Endometrial microvascular endothelial cells (primary cell): ENCODE results near the gene WASF3. TPM values are rescaled to one million over a fixed set of nuclear protein-coding genes. Genes with fewer than 3 reads are reported as not detected.

ENCODE experiments used
- in situ Hi-C: cut with HindIII; loops from 2 replicates; pipeline ENCODE4 v1.10.0; 2017; ENCODE audit warnings: low sequenced_read_pairs, low pct_unique_long_range_greater_than_20kb; ENCODE audit errors: inconsistent ontology term
- total RNA-seq: library from RNA; depleted of rRNA; stranded (reverse); fragments of >200 nt; gene quantifications from one replicate; pipeline ENCODE4 v1.2.3, GENCODE V29; 2015; ENCODE audit errors: inconsistent ontology term

WASF3 gene
- total RNA-seq, 1 donor from 2014 or later: 1.1 TPM

DNA sequence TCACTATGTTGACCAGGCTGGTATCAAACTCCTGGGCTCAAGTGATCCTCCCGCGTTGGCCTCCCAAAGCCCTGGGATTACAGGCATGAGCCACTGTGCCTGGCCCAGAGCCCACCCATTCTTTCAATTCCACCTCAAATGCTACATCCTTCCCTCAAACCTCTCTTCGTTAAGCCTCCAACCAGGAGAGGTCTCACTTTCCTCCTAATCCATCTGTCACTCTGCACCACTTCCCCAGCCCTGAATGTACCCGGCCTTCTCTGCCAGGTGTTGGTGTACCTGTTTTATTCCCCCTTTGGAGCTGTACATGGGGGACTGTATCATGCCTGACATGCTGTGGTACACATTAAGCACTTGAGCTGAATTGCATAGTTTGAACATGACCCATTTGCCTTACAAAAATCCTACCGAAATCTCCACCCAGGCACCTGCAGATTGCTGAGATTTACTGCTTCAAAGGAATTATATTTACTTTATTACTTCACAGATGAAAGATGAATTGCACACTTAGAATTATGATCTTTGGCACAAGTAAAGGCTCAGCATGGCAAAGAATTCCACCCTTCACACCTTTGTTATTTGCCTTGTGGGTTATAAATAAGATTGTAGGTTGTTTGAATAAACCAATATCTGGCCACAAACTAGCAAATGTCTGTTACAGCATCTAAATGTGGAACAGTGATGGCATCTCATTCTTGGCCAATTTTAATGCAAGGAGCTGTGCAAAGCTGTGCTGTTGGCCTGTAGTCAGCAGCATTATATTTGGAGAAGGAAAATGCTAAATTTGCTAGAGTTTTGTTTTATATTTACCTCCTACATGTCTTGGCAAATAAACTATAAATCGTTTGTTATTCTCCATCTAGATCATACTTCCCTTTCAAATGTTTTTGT is 15.6 kb upstream of the WASF3 start:
- in situ Hi-C loops: no loop called here

DNA sequence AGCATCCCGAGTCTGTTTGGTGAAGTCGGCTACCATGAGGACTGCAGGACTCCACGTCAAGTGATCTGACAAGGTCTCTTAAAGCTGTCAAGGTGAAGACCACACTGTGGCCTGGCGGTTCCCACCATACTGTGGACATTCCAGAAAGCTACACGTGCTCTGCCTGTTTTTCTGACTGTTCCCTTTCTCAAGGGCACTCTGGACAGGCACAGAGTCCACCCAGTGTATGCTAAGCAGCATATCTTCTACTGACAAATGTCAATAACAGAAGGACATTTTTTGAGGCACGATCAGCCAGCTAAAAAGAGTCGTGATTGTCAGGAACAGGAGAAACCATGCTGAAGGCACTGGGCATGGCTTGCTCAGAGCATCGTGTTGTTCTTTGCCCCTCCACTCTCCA is 12.8 kb upstream of the WASF3 start:
- in situ Hi-C loops: no loop called here

DNA sequence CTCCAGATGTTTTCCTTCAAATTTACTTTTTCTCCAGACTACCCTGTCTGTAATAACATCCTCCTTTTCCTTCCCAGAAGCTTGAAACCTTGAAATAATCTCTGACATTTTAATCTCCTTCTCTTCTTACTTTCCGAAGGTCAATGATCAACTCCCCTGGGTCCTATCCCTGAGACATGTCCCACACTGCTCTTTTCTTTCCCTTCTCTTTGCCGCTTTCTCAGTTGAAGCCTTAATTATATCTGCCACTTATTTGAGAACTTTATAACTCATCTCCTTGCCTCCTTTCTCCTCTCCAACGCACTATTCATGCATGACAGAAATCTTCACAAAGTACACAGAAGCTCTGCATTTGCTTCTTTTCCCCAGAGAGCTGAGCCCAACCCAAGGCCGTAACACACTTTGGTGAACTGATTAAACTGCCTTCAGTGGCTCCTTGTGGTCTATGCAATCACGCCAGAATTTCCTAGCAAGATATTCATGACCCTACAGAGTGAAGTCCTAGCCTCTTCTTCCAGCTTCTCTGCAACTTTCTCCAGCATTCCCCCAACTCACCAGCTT is 9.2 kb upstream of the WASF3 start:
- in situ Hi-C loops: no loop called here

DNA sequence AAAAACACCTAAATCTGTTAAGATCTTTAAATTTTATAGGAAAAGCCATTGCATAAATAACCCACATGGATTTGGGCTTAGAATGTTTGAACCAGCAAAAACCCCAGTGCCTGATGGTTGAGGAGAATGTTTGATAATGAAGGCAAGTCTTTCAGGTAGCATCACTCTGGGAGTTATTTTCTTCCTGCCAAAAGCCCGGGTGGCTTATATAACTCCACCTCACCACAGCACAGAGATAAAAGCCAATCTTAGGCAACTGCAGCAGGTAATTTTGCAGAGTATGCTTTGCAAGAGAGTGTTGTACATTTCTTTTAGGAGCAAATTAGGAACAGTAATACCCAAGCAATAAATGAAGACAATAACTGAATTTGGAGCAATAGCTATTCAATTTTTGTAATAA is 7.8 kb upstream of the WASF3 start:
- in situ Hi-C loops: no loop called here

DNA sequence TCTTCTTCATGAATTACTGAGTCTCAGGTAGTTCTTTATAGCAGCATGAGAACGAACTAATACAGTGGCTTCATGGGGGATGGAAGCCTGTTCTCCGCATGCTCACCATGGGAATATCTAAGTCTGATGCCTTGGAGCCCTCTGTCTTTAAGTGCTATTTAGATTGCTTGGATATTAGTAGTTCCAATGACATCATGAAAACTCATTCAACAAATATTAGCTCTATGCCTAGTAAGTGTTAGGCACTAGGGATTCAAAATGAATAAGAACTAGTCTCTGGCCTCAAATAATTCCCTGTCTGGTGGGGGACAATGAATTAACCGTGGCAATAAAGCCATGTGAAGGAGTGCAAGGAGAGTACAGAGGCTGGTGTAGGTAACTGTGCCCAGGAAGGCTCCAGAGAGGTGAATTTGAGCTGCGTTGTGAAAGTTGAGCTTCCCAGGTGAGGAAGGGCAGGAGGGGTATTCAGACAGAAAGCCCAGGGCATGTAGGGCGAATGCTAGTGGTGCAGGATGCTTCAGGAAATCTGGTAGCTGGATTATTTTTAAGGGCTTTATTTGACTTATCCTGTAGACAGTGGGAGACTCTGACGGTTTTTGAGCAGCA is 6.1 kb upstream of the WASF3 start:
- in situ Hi-C loops: no loop called here

DNA sequence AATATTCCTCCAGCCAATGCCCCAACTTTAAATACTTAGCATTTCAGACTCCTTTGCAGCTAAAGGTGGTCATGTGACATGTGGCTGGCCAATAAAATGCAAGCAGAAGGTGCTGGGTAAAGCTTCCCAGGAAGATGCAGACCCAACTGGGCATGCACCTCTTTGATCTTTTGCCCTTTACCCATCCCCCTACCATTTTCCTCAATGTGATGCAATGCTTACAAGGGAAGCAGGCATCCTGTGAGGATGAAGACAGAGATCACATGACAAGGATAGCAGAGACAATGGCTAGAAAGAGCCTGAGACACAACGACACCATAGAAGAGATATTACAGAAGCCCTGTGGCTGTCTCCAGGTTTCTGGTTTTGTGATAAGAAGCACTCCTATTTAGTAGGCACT is 2.1 kb upstream of the WASF3 start:
- in situ Hi-C loops: no loop called here

DNA sequence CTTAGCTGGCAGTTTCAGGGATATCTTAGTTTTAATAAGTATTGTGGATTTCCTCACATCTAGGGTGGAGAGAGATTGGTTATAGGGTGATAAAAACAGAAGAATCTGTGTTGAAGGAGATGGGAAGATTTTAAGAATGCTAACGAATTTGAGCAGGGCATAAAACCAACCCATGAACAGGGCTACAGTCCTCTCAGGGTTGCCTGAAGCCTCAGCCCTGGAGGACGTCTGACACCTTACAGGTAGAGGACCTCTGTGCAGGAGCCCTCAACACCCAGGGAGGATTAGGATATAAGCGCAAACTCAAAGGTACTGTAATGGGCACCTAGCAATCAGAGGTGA is 461 bp upstream of the WASF3 start:
- in situ Hi-C loops: no loop called here

DNA sequence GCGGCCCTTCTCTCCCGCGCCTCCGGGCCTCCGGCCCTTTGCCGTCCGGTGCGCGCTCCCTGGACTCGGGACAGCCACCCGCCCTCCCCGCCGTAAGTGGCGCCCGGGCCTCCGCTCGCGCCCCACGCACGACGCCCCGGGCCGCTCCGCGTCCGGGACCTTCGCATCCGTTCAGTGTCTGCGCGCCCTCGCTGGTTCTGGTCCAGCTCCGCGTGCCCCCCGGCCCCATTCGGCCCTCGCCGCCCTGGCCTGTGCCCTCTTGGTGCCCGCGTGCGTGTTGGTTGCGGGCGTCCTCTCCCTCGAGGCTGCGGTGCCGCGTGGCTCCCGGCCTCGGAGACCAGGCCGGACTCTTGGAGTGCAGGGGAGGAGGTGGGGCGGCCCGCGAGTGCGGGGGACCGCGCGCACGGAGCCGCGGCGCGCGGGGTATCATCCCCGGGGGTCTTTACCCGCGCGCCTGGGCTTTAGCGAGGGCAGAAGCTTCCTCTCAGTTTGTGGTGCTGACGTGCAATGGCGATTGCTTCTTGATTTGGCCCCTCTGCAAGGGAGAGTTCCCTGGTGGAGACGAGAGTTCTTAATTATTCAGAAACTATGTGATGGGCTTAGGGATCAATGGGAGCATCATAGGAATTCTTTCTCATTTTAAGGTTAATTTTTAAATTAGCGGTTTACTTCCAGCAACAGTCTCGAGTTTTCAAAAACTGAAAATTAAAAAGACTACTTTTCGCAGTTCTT is 757 bp downstream of the WASF3 start:
- in situ Hi-C loops: no loop called here

DNA sequence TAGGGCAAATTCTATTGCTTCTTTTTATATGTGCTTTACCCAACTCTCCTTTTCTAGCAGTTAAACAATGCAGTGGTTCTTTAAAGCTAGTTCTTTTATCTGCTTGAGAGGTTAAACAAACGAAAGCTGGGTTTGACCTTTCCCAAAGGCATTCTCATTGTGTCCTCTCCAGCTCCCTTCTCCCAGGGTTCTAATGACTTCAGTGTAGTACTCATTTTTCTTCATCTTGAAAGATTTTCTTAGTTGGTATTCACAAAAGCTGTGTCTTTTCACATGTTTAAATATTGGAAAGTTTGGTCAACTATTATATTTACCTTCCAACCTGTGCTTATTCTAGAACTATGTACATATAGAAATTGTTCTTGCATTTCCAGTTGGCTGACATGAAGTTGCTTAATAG is 1.5 kb downstream of the WASF3 start:
- in situ Hi-C loops: no loop called here

DNA sequence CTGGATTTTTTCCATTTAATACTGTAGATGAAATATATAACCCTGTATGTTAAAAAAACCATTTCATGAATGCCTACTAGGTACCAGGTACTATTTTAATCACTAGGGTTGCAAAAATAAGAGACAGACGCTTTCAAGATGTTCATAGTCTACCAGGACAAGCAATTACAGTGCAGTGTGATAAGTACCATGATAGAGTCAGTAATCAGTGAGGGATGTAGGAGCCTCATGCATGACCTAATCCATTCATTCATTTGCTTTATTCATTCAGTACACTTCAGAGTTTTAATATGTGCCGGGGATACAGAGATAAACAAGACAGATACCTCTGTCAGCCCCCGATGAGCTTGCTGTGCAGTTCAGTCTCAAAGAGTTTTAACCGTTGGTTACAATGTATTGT is 3.0 kb downstream of the WASF3 start:
- in situ Hi-C loops: no loop called here

DNA sequence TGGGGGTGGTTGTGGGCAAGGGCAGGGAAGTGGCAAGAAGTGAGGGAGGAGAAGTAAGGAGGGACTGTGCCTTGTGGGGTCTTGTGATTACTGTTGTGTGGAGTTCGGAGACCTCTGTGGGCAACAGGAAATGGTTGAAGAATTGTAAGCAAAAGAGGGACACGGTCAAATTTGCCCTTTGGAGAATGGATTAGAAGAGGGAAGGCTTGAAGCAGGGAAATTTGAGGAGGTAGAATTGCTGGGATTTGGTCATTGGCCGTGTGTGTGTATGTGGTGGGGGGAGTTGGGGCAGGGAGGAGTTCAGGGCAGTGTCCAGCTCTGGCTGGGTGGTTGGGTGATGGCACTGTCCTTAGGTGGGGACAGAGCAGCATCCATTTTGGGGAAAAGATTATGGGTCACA is 3.6 kb downstream of the WASF3 start:
- in situ Hi-C loops: no loop called here

DNA sequence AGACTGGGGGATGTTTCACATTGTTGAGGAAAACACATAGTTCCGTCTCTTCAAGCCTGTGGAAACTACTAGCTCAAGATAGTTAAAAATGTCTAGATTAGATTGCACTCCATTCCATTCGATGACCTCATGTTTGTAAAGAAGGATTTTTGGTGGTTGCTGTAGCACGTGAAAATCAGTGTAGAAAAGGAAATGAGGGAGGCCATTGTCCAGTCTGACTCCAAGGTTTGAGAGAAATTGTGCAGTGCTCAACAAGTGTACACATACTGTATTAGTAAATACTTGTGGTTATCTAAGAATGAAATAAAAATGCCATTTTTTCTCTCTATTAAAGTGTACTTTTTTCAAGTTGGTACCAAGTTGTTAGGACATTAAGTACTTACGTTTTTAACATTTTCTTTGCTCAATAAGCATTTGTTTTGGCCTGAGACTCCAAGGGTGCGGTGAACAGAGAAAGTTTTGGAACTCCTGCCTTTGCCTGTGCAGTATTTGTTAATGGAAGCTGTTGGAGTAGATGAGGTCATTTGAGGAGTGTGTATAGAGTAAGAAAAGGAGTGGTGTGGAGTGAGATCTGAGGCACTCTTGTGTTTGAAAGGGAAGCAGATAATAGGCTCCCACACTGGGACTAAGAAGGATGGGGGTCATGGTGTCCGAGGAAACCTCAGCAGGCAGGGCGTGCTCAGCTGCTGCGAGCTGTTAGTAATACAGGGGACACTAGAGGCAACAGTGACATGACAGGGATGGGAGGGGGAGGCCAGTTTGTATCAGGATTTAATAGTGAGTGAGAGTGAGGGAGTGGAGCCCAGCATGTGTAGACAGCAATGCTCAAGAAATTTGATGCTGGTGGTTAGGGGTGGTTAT is 4.4 kb downstream of the WASF3 start:
- in situ Hi-C loops: no loop called here

DNA sequence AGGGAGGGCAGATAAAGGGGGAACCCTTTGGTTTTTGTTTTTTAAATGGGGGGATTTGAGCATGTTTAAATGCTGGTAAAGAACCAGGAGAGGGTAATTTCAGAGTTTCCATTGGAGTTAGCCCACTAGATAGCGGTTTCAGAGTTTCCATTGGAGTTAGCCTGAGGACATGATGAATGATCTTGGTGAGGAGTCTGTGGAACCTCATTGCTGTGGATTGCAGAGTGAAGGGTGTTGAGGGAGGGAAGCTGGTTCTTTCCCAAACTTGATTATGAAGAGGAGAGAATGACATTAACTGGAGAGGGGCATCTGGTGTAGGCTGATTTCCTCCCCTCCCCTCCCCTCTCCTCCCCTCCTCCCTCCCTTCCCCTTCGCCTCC is 5.0 kb downstream of the WASF3 start:
- in situ Hi-C loops: no loop called here

DNA sequence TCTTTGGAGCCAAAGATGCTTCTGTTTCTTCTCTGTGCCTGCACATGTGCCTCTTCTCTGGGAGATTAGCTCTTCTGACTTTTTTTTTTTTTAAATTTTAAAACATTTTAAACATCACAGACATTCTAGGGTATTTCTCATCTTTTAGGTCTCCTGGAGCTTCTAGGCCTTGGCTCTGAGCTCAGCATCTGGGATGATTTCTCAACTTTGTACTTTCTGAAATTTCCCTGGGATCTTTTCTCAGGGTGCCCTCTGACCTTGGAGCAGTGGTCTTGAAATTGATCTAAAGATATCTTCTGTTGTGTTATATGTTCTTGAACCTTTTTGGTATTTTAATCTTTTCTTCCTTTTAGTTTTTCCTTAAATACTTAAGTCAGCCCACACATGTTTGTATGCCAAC is 6.2 kb downstream of the WASF3 start:
- in situ Hi-C loops: no loop called here

DNA sequence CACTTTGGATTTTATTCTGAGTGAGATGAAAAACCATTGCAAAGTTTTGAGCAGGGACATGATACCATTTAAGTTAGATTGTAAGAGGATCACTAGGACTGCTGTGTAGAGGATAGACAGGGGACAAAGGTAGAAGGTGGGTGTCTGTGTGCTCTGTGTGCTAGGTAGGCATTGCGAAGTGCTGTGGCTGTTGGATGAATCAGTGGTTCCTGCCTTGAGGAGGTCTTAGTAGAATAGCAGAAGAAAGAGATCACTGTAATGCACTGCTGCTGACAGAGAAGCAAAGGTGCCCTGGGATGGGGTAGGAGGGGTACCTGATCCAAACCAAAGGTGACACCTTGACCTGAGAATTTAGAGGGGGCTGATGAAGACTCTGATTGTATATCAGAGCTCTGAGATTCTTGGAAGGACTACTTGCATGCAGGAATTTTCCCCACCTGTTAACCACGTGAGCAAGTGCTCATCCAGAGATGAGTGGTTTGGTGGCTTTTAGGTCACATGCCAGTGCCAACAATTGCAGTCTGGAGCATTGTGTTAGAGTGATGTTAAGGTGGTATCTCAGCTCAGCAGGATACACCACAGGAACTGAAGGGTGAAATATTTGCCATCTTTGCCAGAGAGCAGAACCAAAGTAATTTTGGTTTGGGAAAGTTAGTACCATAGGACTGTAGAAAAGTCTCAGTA is 10.8 kb downstream of the WASF3 start:
- in situ Hi-C loops: no loop called here

DNA sequence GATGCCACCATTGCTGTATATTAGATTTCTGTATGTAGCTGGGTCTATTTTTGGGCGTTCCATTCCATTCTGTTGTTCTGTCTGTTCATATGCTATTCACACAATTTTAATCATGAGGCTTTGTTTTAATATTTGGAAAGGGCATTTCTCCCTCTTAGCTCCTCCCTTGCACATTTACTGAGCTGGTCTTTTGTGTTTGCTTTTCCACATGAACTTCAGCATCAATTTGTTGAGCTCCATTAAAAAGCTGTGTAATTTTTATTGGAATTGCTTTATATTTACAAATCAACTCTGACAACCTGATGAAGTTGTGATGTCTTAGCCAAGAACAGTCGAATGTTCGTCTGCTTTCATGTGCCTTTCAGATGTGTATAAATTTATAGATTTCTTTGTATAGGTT is 14.0 kb downstream of the WASF3 start:
- in situ Hi-C loops: no loop called here

DNA sequence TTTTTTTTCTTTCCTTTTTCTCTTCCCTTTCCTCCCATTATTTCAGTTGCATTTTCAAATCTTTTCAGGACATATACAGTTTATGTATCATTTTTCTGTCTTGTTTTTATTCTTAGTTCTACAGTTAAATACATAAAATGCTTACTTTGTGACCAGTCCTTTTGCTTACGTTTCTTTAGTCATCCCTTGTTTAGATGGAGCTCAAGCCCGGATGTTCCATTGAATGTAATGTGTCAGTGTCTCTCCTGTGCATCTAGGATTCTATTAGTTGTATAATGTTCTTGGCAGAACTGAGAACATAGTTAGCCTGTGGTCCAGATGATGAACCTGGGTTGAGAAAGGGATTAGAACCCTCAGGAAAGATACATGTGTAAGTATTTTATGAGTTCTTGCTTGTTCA is 17.8 kb downstream of the WASF3 start:
- in situ Hi-C loops: no loop called here

DNA sequence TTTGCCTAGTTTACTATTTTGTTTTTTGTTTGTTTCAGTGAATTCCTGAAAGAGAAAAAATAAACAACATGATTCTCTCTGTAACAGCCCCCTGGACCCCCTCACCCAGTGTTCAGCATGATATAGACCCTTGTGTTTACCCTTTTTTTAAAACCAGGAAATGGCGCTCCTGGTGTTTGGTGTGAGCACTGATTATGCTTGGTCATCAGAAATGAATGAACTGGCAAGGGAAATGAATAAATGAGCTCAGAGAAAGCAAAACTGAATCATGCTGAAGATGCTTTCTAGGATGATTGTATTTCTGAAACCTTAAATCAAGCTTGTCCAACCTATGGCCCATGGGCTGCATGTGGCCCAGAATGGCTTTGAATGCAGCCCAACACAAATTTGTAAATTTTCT is 22.1 kb downstream of the WASF3 start:
- in situ Hi-C loops: no loop called here
